Stimulated activated CD8-positive, alpha-beta memory T cell treated with anti-CD3 and anti-CD28 coated beads, Interleukin-7, amount 100 ng/mL, for 48 hours (primary cell): Measurements from ENCODE around the gene GPR63.

ENCODE experiments used
- DNase-seq, 2 donors: peaks; one replicate each; pipeline ENCODE4 v3.0.0-alpha.2; 2020; ENCODE audit warnings: low read depth in 1 of 2; ENCODE audit errors: extremely low read depth in 1 of 2

GPR63 gene

GRCh38 chr6:96762599-96762998 lies 74.7 kb downstream of the GPR63 start:
- no peak for DNase-seq

GRCh38 chr6:96761794-96762193 lies 75.5 kb downstream of the GPR63 start:
- DNase-seq, result no peak

GRCh38 chr6:96760153-96760687 lies 77.1 kb downstream of the GPR63 start:
- no peak for DNase-seq

- DNase-seq, result no peak
Observed at GRCh38 chr6:96755096-96755495, 82.2 kb downstream of the GPR63 start.

- DNase-seq, result no peak
Observed at GRCh38 chr6:96749891-96750290, 87.4 kb downstream of the GPR63 start.
